GM18517 (cell line): ENCODE results near the gene CHDH.

Source experiments
- ATAC-seq: cut with Tn5 transposase; IDR thresholded peaks from one replicate; pipeline ENCODE4 v1.9.1; 2021; ENCODE audit warnings: mild to moderate bottlenecking, moderate library complexity; ENCODE audit not compliant: unreplicated experiment

CHDH gene

GRCh38 chr3:53846134-53846850, at the start of gene CHDH, which contains the start of gene IL17RB:
CHDH (minus strand) TSS chr3:53846419; CDS start chr3:53824008, 22,411 bp downstream.
IL17RB (plus strand) TSS chr3:53846568; CDS start chr3:53846589, 21 bp downstream.
- peak; percentile 40 for ATAC-seq

GRCh38 chr3:53892286-53892637, 46.0 kb upstream of the CHDH start:
- ATAC-seq, result no peak

GRCh38 chr3:53891497-53892285, 45.5 kb upstream of the CHDH start, which contains the start of gene SELENOK:
SELENOK (minus strand) TSS chr3:53891859.
- ATAC-seq, result peak; percentile 95

GRCh38 chr3:53890726-53891475, 44.7 kb upstream of the CHDH start:
- no peak for ATAC-seq

GRCh38 chr3:53888232-53888631, 42.0 kb upstream of the CHDH start:
- no peak for ATAC-seq

GRCh38 chr3:53887446-53887845, 41.2 kb upstream of the CHDH start:
- no peak for ATAC-seq

- ATAC-seq, result no peak
These were observed 39.0 kb upstream of the CHDH start for GRCh38 chr3:53885239-53885638.

- ATAC-seq, result no peak
These were observed 38.4 kb upstream of the CHDH start for GRCh38 chr3:53884623-53885022.

GRCh38 chr3:53883008-53883407, 36.8 kb upstream of the CHDH start:
- no peak for ATAC-seq

- ATAC-seq, result peak; percentile 76
These were observed 35.7 kb upstream of the CHDH start, which contains the start of gene ACTR8 for GRCh38 chr3:53881691-53882593. ACTR8 (minus strand) TSS chr3:53882152; CDS start chr3:53882101, 51 bp downstream.

GRCh38 chr3:53880396-53881345, 34.5 kb upstream of the CHDH start:
- ATAC-seq, result no peak

GRCh38 chr3:53865732-53866499, 19.7 kb upstream of the CHDH start:
- no peak for ATAC-seq

- ATAC-seq, result no peak
These were observed 16.9 kb upstream of the CHDH start for GRCh38 chr3:53863145-53863544.

GRCh38 chr3:53862241-53862640, 16.0 kb upstream of the CHDH start:
- ATAC-seq, result no peak

- no peak for ATAC-seq
These were observed 14.0 kb upstream of the CHDH start for GRCh38 chr3:53860196-53860595.

GRCh38 chr3:53859178-53859577, 13.0 kb upstream of the CHDH start:
- no peak for ATAC-seq

GRCh38 chr3:53858096-53858741, 12.0 kb upstream of the CHDH start:
- no peak for ATAC-seq

GRCh38 chr3:53856964-53857363, 10.7 kb upstream of the CHDH start:
- ATAC-seq, result no peak
